ENCODE data around the gene GABRG3.

DNA sequence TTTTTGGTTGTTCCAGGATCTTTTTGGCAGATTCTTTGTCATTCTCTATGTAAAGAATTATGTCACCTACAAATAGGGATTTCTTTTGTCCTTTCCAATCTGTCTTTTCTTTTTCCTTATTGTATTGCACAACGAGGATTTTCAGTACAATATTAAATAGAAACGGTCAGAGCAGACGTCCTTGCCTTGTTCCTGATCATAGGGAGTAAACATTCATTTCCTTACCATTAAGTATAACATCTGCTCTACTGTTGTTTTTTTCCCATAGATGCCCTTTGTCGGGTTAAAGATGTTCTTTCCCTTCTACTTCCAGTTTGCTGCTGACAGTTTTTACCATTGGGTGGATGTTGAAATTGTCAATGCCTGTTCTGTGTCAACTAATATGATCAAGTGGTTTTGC, 599.8 kb downstream of the GABRG3 start:
- TF ChIP-seq POLR2A (IDR thresholded peaks at IDR 0.05), result no peak
- TF ChIP-seq, protein P1, sequence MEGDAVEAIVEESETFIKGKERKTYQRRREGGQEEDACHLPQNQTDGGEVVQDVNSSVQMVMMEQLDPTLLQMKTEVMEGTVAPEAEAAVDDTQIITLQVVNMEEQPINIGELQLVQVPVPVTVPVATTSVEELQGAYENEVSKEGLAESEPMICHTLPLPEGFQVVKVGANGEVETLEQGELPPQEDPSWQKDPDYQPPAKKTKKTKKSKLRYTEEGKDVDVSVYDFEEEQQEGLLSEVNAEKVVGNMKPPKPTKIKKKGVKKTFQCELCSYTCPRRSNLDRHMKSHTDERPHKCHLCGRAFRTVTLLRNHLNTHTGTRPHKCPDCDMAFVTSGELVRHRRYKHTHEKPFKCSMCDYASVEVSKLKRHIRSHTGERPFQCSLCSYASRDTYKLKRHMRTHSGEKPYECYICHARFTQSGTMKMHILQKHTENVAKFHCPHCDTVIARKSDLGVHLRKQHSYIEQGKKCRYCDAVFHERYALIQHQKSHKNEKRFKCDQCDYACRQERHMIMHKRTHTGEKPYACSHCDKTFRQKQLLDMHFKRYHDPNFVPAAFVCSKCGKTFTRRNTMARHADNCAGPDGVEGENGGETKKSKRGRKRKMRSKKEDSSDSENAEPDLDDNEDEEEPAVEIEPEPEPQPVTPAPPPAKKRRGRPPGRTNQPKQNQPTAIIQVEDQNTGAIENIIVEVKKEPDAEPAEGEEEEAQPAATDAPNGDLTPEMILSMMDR (IDR thresholded peaks at IDR 0.05), result no peak
